Right kidney (tissue), 1 donor: Measurements from ENCODE around the gene FPGS.
"Not testable (repeated sequence)": the region's sequence is repeated elsewhere in the genome, so short reads cannot be mapped to it uniquely, and the experiment has no call there.

Experiments
- DNase-seq: peaks from one replicate; pipeline ENCODE4 v3.0.0-alpha.2; 2016

The FPGS gene

GRCh38 chr9:127770583-127770904 lies 32.1 kb upstream of the FPGS start:
- peak; percentile 31 for DNase-seq

- peak; percentile 89 for DNase-seq
Measured at GRCh38 chr9:127770905-127771569, 31.6 kb upstream of the FPGS start.

GRCh38 chr9:127771570-127772189 lies 31.0 kb upstream of the FPGS start:
- peak; percentile 82 for DNase-seq

- no peak for DNase-seq
Measured at GRCh38 chr9:127772603-127773002, 30.1 kb upstream of the FPGS start.

GRCh38 chr9:127773272-127773671 lies 29.4 kb upstream of the FPGS start:
- no peak for DNase-seq

GRCh38 chr9:127773981-127774380 lies 28.7 kb upstream of the FPGS start:
- DNase-seq, result no peak

GRCh38 chr9:127776195-127776923 lies 26.3 kb upstream of the FPGS start:
- DNase-seq, result no peak

GRCh38 chr9:127776924-127777289 lies 25.8 kb upstream of the FPGS start:
- no peak for DNase-seq

GRCh38 chr9:127777368-127777980 lies 25.2 kb upstream of the FPGS start:
- no peak for DNase-seq

GRCh38 chr9:127778280-127779135 lies 24.2 kb upstream of the FPGS start, which contains the start of gene SH2D3C:
Gene SH2D3C (minus strand): TSS chr9:127778666. CDS start chr9:127778627, 39 bp downstream.
- DNase-seq, result peak; percentile 49

- DNase-seq, result no peak
Measured at GRCh38 chr9:127779136-127779981, 23.3 kb upstream of the FPGS start.

GRCh38 chr9:127780126-127780885 lies 22.4 kb upstream of the FPGS start:
- DNase-seq, result no peak

GRCh38 chr9:127780909-127781308 lies 21.8 kb upstream of the FPGS start:
- DNase-seq, result not testable (repeated sequence)

- DNase-seq, result no peak
Measured at GRCh38 chr9:127781806-127782205, 20.9 kb upstream of the FPGS start.

GRCh38 chr9:127783111-127784008 lies 19.3 kb upstream of the FPGS start:
- no peak for DNase-seq

GRCh38 chr9:127785023-127785932 lies 17.4 kb upstream of the FPGS start:
- peak; percentile 96 for DNase-seq

- peak; percentile 82 for DNase-seq
Measured at GRCh38 chr9:127785933-127786772, 16.5 kb upstream of the FPGS start, which contains the start of gene CDK9. Gene CDK9 (plus strand): TSS chr9:127786034. CDS start chr9:127786149, 115 bp downstream.
